ENCODE measurements around the gene TMEM59L. TPM values are rescaled to one million over a fixed set of nuclear protein-coding genes. Genes with fewer than 3 reads are reported as not detected.

TMEM59L gene
- total and polyA plus RNA-seq, 2 of the 13 experiments (the other 11 are each of a cell fraction or from before 2014, with no cell fraction given): 0.97 to 5.5 TPM

- TF ChIP-seq LRRFIP1 (CRISPR knock-in tag; conservative IDR thresholded peaks at IDR 0.05) (no peak), KMT2A (CRISPR knock-in tag; IDR thresholded peaks at IDR 0.05) (peak; percentile 52; the same call in 1 of the 2 replicates), KAT8 (CRISPR knock-in tag; IDR thresholded peaks at IDR 0.05) (peak; percentile 76), NONO (IDR thresholded peaks at IDR 0.05) (no peak), NONO (CRISPR knock-in tag; conservative IDR thresholded peaks at IDR 0.05) (peak; percentile 52; the same call in 1 of the 2 replicates), ZNF530 (CRISPR knock-in tag; IDR thresholded peaks at IDR 0.05; ENCODE audit: low read depth) (no peak), HMGA1 (CRISPR knock-in tag; conservative IDR thresholded peaks at IDR 0.05) (no peak), NCOA5 (CRISPR knock-in tag; IDR thresholded peaks at IDR 0.05) (no peak), HBP1 (CRISPR knock-in tag; IDR thresholded peaks at IDR 0.05; ENCODE audit: low read depth) (peak; percentile 46; the same call in 1 of the 2 replicates), GLI4 (CRISPR knock-in tag; IDR thresholded peaks at IDR 0.05; ENCODE audit: borderline replicate concordance) (no peak), SMYD3 (CRISPR knock-in tag; IDR thresholded peaks at IDR 0.05) (no peak), ONECUT2 (CRISPR knock-in tag; IDR thresholded peaks at IDR 0.05) (no peak), CENPX (CRISPR knock-in tag; IDR thresholded peaks at IDR 0.05) (no peak), ZNF781 (CRISPR knock-in tag; IDR thresholded peaks at IDR 0.05; ENCODE audit: borderline replicate concordance, not compliant biosample characterization) (peak; percentile 34), ZFP36 (IDR thresholded peaks at IDR 0.05; ENCODE audit: borderline replicate concordance, low read depth, low read length, partially characterized antibody) (no peak), SOX5 (CRISPR knock-in tag; IDR thresholded peaks at IDR 0.05; ENCODE audit: borderline replicate concordance) (peak; percentile 8; the same call in 1 of the 2 replicates), FOXA1 (IDR thresholded peaks at IDR 0.05) (no peak), FOXA1 (CRISPR knock-in tag; IDR thresholded peaks at IDR 0.05) (no peak; the same call in 1 of the 2 replicates), FOXK2 (IDR thresholded peaks at IDR 0.05) (no peak), THAP8 (CRISPR knock-in tag; IDR thresholded peaks at IDR 0.05; ENCODE audit: borderline replicate concordance) (no peak), SNAPC4 (CRISPR knock-in tag; IDR thresholded peaks at IDR 0.05) (no peak), SCMH1 (CRISPR knock-in tag; IDR thresholded peaks at IDR 0.05; ENCODE audit: borderline replicate concordance) (no peak)
Measured at GRCh38 chr19:18588611-18589379, 23.9 kb upstream of the TMEM59L start, which contains the start of gene REX1BD (continued).
